Stimulated activated CD4-positive, alpha-beta T cell treated with anti-CD3 and anti-CD28 coated beads, Interleukin-4, amount 100 ng/mL, for 48 hours (primary cell): Measurements from ENCODE around the gene DAZAP2.

Experiments used
- DNase-seq, 2 donors: peaks; one replicate each; pipeline ENCODE4 v3.0.0-alpha.2; 2020; ENCODE audit warnings: low read depth in 2 of 2

Gene DAZAP2, protein sequence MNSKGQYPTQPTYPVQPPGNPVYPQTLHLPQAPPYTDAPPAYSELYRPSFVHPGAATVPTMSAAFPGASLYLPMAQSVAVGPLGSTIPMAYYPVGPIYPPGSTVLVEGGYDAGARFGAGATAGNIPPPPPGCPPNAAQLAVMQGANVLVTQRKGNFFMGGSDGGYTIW

DNA sequence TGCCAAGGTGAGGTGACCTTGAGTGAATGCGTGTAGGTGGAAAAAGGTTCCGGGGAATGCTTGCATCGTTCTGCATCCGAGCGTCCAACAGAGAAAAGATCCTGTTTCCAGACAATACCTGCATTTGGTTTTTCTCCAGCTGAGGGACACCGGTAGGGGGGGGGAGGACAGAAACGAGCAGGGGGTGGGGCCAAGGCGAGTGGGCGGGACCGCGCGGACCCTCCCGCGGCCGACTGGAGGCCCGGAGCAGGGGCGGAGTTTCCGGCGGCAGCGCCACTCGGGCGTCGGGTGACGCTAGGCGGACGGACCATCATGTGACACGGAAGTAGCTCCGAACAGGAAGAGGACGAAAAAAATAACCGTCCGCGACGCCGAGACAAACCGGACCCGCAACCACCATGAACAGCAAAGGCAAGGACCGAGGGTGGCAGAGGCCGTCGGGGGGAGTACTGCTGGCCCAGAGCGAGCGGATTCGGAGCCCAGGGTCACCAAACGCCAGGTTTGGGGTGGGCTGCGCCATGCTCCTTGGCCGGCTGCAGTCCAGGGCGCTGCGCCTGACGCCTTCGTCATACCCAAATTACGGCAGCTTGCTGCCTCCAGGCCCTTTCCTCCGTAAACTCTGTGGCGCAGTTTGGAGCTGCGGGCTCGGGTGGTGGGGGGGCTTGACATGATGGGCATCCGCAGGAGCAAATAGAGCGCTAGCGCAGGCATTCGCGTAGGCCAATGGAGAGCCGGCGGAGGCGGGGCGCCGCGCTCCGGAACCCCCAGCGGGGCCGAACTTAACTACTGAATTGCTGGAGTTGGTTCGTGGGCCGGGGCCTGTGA lies at the start of gene DAZAP2:
Gene DAZAP2 (plus strand): TSS at position 317 of the 825 bp plus-strand sequence. CDS start 82 bp downstream, at position 399.
- peak; percentile 94 to 96 for DNase-seq

DNA sequence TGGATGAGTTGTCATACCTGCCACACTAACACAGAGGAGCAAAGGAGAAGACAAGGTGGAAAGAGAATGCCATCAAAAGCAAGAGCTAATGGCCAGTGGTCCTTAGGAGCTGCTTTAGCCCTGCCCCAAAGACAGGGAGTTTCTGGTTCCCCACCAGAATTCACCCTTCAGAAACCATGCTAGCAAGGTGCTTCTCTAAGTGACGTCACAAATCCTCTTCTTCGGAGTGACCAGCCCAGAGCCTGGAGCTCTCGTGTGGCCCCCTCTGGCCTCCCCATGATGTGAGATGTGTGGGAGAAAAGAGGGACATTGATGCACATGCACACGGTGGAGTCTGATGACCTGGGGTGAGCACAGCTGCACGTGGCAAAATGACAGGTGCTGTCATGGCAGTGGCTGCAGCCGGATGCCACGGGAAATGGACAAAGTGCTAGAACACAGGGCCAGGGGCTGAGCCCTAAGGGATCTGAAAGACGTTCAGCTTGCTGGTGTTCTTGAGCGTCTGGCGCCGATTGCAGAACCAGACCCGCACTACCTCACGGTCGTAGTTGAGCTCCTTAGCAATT lies 48.8 kb upstream of the DAZAP2 start:
- no peak for DNase-seq

DNA sequence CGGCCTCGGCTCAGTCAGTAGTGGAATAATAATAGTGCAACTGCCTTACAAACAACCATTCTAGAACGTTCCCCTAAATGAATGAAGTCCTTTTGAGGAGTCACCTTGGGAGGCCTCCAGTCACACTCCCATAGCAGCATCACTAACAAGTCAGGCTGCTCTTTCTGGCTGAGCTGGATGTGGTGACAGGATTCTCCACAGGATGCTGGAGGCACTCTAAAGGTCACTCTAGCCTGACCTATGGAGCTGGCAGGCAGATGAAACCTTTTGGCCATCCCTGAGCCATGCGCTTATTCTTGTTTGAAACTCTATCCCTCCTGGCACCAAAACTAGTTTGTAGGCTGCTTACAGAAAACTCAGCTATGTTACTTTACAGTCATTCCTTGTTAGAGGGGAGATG lies 47.8 kb upstream of the DAZAP2 start:
- DNase-seq, result no peak

DNA sequence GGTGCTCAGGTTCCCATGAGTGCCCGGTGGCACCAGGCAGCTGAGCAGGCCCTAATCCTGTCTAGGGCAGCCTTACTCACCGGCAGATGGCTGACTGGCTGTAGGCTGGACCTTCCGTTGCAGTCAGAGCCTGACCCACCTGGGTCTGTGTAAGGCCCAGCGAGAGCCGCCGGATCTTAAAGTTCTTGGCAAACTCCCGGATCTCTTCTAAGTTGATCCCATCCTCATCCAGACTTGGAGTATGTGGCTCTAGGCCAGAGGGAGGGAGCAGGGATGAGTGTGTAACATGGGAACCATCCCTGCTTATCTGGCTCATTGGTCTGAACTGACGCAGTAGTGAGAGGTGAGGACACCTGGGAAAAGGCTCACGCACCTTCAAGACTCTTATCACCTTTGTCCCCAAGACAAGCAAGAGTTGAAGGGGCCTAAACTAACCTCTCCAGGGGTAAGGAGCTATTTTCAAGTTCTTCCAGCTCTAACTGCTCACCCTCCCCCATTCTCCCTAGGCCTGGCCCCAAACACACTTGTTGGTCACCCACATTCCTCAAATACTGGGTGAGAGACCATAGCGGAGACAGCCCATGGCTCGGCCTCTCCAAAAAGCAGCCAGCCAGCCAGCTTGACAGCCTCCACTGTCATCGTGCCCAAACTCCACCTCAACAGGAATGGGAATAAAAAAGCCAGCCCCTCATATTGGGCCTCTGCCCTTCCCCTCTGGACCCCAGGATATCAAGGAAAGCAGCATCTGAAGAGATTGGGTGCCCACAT lies 46.9 kb upstream of the DAZAP2 start:
- DNase-seq, result no peak

DNA sequence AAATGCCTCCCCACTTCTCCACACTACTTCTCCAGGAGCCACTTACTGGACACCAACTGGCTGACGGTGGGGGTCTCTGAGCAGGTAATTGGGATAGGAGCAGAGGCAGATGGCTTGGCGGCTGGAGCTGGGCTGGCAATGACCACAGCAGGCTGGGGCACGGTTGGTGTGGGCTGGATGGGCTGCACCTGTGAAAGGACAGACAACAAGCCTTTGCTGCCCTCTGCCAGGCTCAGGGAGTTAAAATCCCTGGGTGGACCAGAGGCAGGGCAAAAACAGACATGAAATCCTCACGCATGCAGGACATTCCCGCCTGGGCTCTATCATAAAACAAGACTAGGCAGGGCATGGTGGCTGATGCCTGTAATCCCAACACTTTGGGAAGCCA lies 46.3 kb upstream of the DAZAP2 start:
- DNase-seq, result no peak

DNA sequence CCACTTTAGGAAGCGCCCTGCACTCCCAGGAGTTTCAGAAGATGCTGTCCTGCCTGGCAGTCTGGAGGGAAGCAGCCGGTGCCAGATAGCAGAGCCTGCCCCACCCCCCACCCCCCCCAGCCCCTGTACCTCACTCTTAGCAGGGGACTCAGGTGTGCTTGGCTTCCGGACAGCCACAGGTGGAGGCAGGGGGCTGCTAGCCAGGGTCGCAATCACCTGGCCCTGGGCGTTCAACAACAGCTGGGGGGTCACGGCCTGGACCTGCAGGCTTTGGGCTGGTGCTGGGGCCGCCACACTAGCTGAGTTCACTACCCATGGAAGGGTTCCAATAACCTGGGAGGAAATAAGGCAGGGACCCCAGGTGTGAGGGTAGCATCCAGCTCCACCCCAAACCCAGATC lies 42.8 kb upstream of the DAZAP2 start:
- DNase-seq, result no peak

DNA sequence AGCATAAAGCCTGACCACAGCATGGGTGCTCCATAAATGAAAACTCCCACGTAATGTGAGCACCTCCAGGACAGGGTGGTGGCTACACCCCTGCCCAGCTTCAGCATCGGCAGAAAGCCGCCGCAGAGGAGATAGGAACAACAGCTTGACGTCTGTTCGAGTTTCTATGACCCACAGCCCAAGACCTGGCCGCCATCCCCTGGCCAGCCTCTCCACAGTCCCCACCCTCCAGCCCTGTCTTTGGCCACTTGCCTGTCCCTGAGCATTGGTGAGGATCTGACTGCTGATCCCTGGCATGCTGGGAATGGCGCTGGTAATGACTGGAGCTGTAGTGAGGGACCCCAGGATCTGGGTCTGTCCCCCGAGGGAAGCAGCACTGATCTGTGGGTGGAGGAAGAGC lies 42.1 kb upstream of the DAZAP2 start:
- no peak for DNase-seq

DNA sequence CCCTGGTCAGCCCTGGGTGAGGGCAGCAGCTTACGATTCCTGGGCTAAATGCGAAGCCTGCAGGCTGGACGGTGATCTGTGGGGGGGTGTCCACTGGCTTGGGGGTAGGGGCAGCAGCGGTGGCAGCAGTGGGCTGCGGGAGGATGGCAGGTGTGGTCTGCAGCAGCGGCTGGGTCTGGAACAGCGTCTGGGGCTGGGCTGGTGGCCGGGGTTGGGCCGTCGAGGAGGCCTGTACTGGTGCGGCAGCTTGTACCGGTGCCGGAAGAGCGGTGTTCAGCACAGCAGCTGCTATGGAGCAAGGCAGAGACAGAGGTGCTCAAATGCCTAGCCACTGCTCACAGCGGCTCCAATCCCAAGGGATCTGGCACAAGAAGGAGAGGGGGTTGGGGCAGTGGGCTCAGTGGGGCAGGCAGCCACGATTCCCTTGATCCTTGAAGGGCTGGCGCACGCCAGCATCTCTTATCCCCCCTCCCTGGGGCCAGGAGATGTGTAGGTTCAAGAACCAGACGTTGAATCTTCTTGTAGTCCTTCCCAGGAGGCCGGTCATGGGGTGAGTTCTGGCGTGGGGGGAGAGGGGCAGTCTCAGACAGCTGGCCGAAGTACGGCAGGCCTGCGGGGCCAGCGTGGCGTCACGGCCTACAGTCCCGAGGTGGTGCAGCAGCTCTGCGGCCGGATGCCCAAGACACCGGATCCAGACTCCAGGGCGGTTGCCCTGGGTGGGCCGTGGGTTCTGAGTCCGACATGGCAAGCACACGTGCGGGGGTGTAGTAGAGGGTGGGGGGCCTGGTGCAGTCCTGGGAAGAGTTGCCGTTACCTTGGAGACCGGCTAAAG lies 40.7 kb upstream of the DAZAP2 start:
- no peak for DNase-seq

DNA sequence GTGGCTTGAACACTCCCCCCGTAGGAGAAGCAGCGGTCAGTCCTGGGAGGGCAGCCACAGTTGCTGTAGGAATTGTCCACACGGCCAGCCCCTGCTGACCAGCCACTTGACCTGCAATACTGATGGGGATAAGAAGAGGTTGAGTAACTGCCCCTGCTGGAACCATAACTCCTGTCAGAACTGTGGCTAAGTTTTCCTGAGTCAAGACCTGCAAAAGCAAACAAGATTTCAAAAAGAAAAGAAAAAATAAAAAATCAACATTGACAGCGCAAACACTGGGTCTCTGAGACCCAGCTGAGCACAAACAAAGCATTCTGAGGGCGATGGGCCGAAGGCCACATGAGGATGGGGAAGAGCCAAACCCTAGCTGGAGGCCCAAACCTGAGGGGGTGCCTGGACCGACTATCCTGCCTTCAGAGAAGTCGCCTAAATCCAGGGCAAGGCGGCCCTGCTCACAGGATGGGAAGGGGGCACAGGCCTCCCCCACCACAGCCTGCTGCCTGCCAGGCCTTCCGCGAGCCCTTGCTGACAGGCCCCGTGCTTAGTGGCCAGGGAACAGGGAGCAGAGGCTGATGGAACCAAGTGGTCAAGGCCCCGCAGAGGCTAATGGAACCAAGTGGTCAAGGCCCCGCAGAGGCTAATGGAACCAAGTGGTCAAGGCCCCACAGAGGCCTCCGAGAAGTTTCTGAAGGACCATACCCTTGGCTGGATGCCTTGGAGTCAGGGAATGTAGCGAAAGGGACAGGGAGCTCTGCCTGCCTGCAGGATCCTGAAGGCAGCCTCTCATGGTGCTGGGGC lies 39.9 kb upstream of the DAZAP2 start:
- no peak for DNase-seq

DNA sequence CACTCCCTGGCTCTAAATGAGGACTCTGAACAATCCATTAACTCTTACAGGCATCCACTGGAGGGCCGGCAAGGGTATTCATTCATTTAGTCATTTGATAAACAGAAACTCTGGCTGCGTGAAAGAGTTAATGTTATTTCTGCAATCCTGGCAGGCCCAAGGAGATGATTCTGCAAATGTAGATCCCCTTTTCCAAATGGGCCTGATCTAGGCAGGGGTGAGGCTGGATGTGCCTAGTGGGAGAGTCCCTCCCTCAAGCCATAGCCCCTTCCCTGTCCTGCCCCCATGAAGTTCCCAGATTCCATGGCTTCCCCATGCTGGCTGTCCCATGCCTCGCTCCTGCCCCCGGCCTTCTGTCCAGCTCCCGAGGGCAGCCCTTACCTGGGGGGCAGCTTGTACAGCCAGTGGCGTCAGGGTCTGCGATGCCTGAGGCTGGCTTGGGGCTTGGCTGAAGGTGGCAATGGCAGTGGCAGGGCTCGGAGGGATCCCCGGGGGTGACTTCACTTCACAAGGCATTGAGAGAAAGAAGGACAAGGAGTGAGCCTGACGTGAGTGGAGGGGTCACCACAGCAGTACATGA lies 39.2 kb upstream of the DAZAP2 start:
- no peak for DNase-seq

DNA sequence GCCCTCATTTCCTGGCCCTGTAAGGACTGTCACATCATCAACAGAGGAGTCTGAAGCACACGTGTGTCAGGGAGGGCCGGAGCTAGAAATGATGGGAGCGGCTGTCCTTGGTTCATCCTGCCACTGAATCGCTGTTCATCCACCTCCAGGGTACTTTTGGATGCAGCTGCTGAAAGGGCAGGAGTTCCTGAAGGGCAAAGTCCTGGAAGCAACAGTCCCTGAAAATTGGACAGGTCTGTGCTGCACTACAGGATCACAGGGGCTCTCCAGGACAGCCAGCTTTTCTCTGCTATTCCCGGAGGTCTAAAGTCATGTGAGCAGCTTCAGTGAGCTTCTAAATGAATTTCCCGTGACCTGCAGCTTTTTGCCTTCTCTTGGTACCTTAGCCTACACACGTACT lies 38.5 kb upstream of the DAZAP2 start:
- DNase-seq, result no peak

DNA sequence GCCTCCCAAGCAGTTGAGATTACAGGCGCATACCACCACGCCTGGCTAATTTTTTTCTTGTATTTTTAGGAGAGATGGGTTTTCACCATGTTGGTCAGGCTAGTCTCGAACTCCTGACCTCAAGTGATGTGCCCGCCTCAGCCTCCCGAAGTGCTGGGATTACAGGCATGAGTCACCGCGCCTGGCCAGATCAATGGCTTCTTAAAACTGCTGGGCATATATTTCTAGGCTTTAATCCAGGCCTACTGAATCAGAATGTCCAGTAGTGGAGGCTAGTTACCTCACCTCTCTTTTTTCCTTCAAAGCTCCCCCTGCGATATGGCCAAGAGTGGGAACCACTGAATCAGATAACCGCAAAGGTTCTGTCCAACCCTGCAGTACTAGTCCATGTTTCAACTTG lies 37.8 kb upstream of the DAZAP2 start:
- DNase-seq, result no peak

DNA sequence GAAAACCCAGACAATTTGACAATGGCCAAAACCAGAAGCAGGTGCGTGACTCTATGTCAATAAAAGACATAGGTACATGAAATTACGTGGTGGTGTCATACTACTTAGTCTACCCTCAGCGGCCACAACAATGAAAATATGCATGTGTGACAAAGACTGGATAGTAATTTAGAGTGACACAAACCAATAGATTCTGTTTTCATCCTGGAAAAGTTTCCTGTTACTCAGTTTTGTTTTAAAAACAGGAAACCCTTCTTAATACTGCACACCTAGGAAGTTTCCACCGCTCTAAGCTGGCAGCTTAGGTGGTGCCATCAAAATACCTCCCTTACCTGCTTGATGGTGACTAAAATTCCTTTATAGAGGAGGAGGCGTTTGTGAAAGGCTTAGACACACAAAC lies 35.9 kb upstream of the DAZAP2 start:
- DNase-seq, result no peak

DNA sequence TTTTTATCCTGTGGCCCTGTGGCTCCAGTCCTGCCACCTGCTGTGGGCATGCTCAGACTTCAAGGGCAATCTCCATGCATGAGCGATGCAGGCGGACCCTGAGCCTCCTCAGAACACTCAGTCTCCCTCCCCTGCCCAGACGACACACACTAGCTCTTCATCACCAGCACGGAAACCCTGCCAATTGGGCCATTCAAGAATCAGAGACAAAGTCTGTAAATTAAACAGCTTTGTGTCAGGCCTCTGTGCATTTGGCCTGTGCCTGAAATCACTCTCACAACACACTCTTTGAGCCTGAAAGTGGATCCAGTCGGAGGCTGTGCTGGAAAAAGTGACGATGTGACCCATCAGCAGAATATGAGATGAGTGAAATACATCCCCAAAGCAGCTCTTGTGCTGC lies 33.3 kb upstream of the DAZAP2 start:
- no peak for DNase-seq

DNA sequence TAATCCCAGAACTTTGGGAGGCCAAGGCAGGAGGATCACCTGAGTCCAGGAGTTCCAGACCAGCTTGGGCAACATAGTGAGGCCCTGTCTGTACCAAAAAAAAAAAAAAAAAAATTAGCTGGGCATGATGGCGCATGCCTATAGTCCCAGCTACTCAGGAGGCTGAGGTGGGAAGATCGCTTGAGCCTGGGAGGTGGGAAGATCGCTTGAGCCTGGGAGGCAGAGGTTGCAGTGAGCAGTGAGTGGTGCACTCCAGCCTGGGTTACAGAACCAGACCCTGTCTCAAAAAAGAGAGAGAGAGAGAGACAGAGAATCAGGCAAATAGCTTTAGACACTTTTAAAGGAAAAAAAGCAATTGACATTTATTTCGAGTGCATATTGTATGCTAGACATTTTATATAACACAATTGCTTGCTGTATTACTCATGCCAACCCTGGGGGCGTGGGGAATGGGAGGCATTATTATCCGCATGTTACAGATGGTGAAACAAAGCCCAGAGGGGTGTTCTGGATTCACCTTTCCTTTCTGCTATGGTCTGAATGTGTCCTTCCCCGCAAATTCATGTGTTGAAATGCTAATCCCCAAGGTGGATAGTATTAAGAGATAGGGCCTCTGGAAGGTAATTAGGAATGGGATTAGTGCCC lies 30.5 kb upstream of the DAZAP2 start:
- DNase-seq, result no peak

DNA sequence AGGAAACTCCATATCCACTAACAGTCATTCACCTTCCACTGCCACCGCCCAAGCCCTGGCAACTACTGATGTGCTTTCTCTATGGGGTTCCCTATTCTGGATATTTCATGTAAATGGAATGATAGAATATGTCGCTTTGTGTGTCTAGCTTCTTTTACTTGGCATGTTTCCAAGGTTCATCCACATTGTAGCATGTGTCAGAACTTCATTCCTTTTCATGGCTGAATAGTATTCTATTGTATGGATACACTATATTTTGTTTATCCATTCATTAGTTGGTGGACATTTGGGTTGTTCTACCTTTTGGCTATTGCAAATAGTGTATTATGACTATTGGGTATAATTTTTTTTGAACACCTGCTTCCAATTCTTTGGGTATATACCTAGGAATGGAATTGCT lies 29.4 kb upstream of the DAZAP2 start:
- no peak for DNase-seq

DNA sequence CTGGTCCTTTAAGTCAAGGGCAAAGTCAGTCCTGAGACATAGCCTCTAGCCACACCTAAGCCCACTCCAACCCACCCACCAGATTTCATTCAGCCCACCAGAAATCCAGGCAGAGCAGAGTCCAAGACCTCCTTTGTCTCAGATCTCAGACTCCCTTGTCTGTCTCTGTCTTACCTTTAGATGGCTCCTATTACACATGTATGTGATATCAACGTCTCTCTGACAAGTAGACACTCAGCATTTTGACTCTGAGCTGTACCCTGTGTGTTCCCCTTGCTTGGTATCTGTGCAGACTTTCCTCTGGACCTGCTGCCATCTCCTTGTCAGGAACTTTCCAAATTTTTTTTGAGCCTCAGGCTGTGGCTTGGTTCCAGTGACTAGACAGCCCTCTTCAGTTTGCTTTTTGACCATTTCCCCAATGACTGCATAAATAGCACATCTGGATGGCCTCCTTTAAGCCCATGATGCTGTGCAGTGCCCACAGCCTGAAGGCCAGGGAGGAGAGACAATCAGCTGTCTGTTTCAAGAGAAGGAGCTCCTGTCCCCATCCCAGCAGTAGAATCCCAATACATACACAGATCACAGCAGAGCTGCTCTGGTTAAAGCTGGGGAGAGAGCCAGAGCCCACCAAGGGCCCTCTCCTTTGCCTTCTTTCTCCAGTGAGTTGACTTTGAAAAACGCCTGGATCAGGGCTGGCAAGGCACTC lies 27.8 kb upstream of the DAZAP2 start:
- no peak for DNase-seq

DNA sequence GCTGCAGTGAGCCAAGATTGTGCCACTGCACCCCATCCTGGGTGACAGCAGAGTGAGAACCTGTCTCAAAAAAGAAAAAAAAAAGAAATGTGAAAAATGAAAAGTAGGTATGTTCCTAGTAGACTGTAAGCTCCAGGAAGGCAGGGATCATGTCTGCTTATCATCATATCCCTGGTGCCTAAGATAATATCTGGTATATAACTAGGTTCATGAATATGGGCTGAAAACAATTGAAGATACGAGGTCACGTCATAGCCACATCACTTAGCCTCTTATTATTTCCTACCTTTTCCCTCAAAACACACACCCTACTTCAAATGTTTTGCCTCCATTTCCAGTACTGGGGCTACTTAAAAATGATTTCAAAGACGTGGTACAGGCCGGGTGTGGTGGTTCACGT lies 23.7 kb upstream of the DAZAP2 start:
- no peak for DNase-seq

DNA sequence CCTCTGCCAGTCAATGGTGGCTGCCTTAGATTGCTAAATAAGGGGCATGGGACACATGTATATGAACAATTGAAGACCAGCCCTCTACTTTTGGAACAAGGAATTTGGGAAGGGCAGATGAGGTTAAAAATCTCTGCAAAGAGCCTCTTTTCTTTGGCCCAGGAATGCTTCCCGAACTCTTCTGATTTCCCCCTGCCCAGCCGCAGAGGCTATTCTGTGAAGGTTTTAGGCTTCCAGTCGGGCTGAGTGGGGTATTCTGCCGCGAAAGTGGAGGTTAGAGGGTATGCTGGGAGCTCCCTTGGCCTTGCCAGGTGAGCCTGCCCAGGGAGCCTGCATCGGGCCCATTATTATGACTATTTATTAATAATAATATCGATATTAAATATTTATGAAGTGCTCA lies 22.0 kb upstream of the DAZAP2 start:
- DNase-seq, result no peak
